WERI-Rb-1 (cell line): ENCODE data around the gene P4HA1.

Experiments used
- DNase-seq: peaks from one replicate; pipeline ENCODE4 v3.0.0-alpha.2; 2020
- H3K27ac ChIP-seq: fragments of 250-450 bp; sonication (Bioruptor Pico); 2 replicates; pipeline ENCODE4 v1.5.1; 2020; ENCODE audit warnings: mild to moderate bottlenecking, moderate library complexity
- H3K27me3 ChIP-seq: fragments of 250-450 bp; sonication (Bioruptor Pico); 2 replicates; pipeline ENCODE4 v1.5.1; 2021; ENCODE audit warnings: mild to moderate bottlenecking, low read depth, moderate library complexity; ENCODE audit not compliant: insufficient read depth, severe bottlenecking
- H3K36me3 ChIP-seq: fragments of 250-450 bp; sonication (Bioruptor Pico); 2 replicates; pipeline ENCODE4 v1.5.1; 2020; ENCODE audit warnings: mild to moderate bottlenecking, moderate library complexity
- H3K4me3 ChIP-seq: 2 replicates; pipeline ENCODE4 v1.5.1; 2011; ENCODE audit warnings: low read depth, mild to moderate bottlenecking, control low read depth, low read length
- H3K9me3 ChIP-seq: fragments of 250-450 bp; sonication (Bioruptor Pico); 2 replicates; pipeline ENCODE4 v1.5.1; 2021; ENCODE audit warnings: mild to moderate bottlenecking, moderate library complexity; ENCODE audit not compliant: severe bottlenecking
- TF ChIP-seq, protein P1 (sequence below): IDR thresholded peaks from 2 replicates; pipeline ENCODE4 v1.5.1; 2011; ENCODE audit warnings: low read depth, mild to moderate bottlenecking, control low read depth, inconsistent platforms, low read length

P4HA1 gene

DNA sequence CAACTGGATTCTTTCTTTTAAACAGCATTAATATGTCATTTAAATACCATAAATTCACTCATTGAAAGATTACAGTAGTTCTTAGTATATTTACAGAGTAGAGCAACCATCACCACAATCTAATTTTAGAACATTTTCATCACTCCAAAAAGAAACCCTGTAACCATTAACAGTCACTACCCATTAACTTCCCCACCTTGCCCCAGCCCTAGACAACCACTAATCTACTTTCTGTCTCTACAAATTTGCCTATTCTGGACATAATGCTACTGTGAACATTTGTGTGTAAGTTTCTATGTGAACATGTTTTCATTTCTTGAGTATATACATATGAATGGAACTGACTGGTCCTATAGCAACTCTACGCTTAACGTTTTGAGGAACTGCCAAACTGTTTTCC lies 42.4 kb downstream of the P4HA1 start:
- Histone ChIP-seq H3K27me3 (no peaks in the 10 kb centered on the region), H3K27ac (no peak overlapping the region), H3K4me3 (no peak overlapping the region), H3K36me3 (peaks cover 18% of the 10 kb centered on the region), H3K9me3 (no peaks in the 10 kb centered on the region)
- no peak for DNase-seq
- TF ChIP-seq, protein P1, sequence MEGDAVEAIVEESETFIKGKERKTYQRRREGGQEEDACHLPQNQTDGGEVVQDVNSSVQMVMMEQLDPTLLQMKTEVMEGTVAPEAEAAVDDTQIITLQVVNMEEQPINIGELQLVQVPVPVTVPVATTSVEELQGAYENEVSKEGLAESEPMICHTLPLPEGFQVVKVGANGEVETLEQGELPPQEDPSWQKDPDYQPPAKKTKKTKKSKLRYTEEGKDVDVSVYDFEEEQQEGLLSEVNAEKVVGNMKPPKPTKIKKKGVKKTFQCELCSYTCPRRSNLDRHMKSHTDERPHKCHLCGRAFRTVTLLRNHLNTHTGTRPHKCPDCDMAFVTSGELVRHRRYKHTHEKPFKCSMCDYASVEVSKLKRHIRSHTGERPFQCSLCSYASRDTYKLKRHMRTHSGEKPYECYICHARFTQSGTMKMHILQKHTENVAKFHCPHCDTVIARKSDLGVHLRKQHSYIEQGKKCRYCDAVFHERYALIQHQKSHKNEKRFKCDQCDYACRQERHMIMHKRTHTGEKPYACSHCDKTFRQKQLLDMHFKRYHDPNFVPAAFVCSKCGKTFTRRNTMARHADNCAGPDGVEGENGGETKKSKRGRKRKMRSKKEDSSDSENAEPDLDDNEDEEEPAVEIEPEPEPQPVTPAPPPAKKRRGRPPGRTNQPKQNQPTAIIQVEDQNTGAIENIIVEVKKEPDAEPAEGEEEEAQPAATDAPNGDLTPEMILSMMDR = no peak

DNA sequence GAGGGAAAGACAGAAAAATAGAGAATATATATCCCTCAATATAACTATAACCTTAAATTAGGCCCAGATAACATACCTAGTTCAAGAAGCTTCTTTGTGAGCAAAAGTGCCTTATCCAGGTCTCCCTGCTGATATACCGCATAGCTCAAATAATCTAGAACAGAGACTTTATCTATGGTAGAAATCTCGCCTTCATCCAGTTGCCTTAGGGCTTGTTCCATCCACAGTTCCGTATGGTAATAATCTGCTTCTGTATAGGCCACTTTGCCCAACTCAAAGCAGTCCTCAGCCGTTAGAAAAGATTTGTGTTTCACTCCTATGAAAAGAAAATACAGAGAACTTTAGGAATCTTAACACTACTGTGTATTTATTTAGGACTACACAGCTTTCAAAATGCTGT lies 43.4 kb downstream of the P4HA1 start:
- H3K4me3 ChIP-seq = no peak overlapping the region
- no peak overlapping the region for H3K27ac ChIP-seq
- H3K9me3 ChIP-seq = no peaks in the 10 kb centered on the region
- TF ChIP-seq, protein P1 = no peak
- DNase-seq = no peak
- peaks cover 21% of the 10 kb centered on the region for H3K36me3 ChIP-seq
- no peaks in the 10 kb centered on the region for H3K27me3 ChIP-seq

DNA sequence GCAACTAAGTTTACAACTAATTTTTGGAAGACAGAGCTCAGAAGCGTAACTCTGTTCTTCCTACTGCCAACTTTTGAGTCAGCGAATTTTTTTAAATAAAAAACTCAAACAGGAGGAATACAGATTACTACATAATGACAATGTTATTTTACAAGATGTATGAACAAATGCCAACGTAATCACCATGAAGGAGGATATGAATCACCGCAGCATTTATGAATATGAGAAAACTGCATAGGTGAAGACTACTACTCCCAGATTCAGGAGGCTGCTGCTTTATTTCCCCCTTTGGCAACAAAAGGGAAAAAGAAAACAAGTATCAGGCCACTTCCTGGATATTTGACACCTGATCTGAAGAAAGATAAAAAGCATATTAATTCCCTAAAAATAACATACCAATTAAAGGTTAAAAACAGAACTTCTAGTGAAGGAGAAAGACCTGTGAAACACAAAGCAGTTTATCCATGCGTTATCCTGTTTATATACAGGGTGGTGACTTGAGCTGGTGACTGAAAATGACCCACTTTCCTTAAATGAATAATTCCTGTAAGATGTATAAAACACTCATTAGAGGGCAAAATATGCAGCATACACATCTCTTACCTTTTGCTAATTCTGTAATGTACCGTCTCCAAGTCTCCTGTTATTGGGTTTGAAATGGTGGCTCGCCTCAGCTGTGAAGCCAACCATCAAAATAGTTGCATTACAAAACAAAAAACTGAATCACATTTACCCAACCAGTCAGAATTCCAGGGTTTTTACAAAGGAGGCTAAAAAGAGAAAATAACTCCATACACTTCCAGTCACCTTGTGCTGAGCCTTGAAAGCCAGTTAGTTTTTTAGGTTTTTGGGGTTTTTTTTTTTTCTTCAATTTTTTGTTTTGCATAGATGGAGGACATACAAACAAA lies 52.0 kb downstream of the P4HA1 start:
- H3K27ac ChIP-seq = no peak overlapping the region
- no peaks in the 10 kb centered on the region for H3K27me3 ChIP-seq
- H3K9me3 ChIP-seq = no peaks in the 10 kb centered on the region
- TF ChIP-seq, protein P1 = no peak
- no peak for DNase-seq
- peaks cover 10% of the 10 kb centered on the region for H3K36me3 ChIP-seq
- no peak overlapping the region for H3K4me3 ChIP-seq

DNA sequence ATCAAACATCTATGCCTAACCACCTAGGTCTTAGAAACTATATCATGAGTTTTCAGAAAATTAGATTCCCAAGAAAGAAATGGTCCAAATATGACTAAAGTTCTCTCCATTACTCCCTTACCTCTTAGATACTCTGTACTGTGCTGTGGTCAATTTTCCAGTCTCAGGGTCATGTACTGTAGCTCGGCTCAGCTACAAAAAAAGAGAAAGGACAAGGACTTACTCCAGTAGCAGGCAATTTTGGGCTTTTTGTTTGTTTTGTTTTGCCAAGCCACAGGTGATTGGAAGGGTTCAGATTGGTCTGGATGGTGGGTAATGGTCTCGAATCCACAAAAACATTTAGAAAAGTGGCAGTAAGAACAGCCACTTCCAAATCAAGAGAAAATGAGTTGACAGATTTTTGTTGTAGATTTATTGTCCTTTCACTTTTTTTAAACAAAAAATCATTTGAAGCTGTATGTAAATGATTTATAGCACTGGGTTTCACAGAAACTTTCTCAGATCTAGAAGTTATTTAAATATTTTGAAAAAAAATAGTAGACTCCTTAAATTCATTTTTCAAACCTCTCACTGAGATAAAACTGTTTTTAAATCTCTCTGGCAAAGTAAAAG lies 52.8 kb downstream of the P4HA1 start:
- no peak overlapping the region for H3K4me3 ChIP-seq
- H3K27ac ChIP-seq = no peak overlapping the region
- no peaks in the 10 kb centered on the region for H3K27me3 ChIP-seq
- TF ChIP-seq, protein P1 = no peak
- no peak for DNase-seq
- no peaks in the 10 kb centered on the region for H3K9me3 ChIP-seq
- peaks cover 6% of the 10 kb centered on the region for H3K36me3 ChIP-seq

DNA sequence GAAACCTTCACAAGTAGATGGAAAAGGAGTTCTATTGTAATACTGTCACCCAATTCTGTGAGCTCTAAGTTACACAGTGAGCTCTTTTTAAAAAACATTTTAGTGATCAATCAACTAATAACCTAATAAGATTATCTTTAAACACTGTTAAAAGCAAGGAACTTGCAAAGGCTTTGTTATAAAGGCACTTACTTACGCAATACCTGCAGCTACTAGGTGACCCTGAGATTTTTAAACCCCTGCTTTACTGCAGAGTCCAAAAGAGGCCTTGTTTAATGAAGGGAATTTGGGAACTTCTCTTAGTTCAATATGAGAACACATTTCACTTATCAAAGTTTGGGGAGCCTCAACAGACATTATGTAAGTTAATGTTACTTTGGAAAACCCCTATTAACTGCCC lies 53.3 kb downstream of the P4HA1 start:
- Histone ChIP-seq H3K4me3 (no peak overlapping the region), H3K36me3 (peaks cover 6% of the 10 kb centered on the region), H3K9me3 (no peaks in the 10 kb centered on the region), H3K27ac (no peak overlapping the region), H3K27me3 (no peaks in the 10 kb centered on the region)
- TF ChIP-seq, protein P1 = no peak
- no peak for DNase-seq
